NB4 (cell line): ENCODE results near the gene MRPL34.

ENCODE experiments used
- CTCF ChIP-seq: IDR thresholded peaks from one replicate; pipeline ENCODE4 v1.5.1; 2012; ENCODE audit warnings: low read depth, low read length
- MYC ChIP-seq: IDR thresholded peaks from 2 replicates; pipeline ENCODE4 v1.6.1; 2011; ENCODE audit warnings: low read depth, low read length
- POLR2A ChIP-seq: IDR thresholded peaks from 2 replicates; pipeline ENCODE4 v1.6.1; 2011; ENCODE audit warnings: mild to moderate bottlenecking; ENCODE audit not compliant: insufficient read length; ENCODE audit errors: extremely low read depth
- TF ChIP-seq, protein P1 (sequence below): IDR thresholded peaks from 2 replicates; pipeline ENCODE4 v1.6.1; 2011; ENCODE audit warnings: low read depth, low read length

GRCh38 chr19:17292301-17293074, 13.2 kb upstream of the MRPL34 start:
- TF ChIP-seq POLR2A (peak; percentile 79), CTCF (peak; percentile 77), MYC (peak; percentile 91)
- TF ChIP-seq, protein P1, sequence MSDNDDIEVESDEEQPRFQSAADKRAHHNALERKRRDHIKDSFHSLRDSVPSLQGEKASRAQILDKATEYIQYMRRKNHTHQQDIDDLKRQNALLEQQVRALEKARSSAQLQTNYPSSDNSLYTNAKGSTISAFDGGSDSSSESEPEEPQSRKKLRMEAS, result peak; percentile 73
